Measurements from ENCODE around the gene TCF25.

DNA sequence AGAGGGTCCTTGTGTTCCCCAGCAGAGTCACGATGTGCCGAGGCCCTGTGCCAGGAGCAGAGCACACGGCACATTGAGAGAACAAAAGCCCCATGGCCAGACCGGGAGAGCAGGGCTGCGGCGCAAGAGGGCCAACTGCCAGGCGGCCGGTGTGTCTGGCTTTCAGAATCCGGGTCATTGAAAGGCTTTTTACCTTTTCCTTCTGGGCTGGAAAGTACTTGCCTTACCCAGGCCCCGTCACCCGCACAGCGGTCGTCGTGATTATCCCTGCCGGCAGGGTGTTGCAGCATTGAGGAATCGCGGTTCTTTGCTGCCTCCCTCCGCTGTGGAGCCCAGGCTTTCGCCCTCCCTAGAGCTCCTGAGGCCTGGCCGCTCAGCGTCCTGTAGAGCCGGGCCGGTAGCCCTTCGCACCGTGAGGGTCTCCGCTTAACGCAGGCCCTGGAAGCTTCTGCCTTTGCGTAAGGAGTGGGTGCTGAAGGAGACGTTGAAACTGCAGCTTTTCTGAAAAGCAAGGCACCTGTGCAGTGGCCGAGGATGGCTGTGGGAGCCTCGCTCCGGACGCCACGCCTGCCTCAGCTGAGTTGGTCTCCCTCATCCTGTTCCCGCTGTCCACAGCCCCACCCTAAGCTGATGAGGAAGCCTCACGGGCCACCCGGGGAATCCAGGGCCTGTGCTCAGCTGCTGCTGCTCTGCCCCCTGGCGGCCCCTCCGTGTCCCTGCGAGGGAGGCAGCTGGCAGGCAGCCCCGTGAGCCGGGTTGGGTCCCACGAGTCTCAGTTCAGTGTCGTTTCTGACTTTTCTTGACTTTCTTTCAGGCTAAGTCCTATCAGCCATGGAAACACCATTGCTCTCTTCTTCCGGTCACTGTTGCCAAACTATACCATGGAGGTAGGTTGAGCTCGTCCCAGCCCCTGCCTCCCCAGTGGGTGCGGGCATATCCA lies 36.7 kb downstream of the TCF25 start:
- TF ChIP-seq CTCF (conservative IDR thresholded peaks at IDR 0.05) = peak; percentile 83
- TF ChIP-seq EZH2 (IDR thresholded peaks at IDR 0.05; ENCODE audit: low read depth) = no peak

Data from PC-9 (cell line).